Osteocyte (in vitro differentiated cells): ENCODE data around the gene LMBRD2. TPM values are rescaled to one million over a fixed set of nuclear protein-coding genes. Genes with fewer than 3 reads are reported as not detected.
"Not testable (repeated sequence)": the region's sequence is repeated elsewhere in the genome, so short reads cannot be mapped to it uniquely, and the experiment has no call there.

ENCODE experiments used
- DNase-seq: peaks from one replicate; pipeline ENCODE4 v3.0.0; 2021; ENCODE audit warnings: mixed read lengths; ENCODE audit not compliant: unreplicated experiment; ENCODE audit errors: extremely low spot score
- H3K27ac Mint-ChIP-seq: one replicate; pipeline ENCODE4 v1.8.0; 2021; ENCODE audit warnings: mild to moderate bottlenecking, mixed read lengths; ENCODE audit not compliant: unreplicated experiment
- H3K27me3 Mint-ChIP-seq: one replicate; pipeline ENCODE4 v1.8.0; 2021; ENCODE audit warnings: mixed read lengths; ENCODE audit not compliant: unreplicated experiment
- H3K36me3 Mint-ChIP-seq: one replicate; pipeline ENCODE4 v1.8.0; 2021; ENCODE audit warnings: mixed read lengths; ENCODE audit not compliant: unreplicated experiment
- H3K4me1 Mint-ChIP-seq: one replicate; pipeline ENCODE4 v1.8.0; 2021; ENCODE audit warnings: mixed read lengths; ENCODE audit not compliant: unreplicated experiment
- H3K4me3 Mint-ChIP-seq: one replicate; pipeline ENCODE4 v1.8.0; 2021; ENCODE audit warnings: mild to moderate bottlenecking, moderate library complexity, mixed read lengths; ENCODE audit not compliant: unreplicated experiment
- H3K9me3 Mint-ChIP-seq: one replicate; pipeline ENCODE4 v1.8.0; 2021; ENCODE audit warnings: mixed read lengths; ENCODE audit not compliant: unreplicated experiment
- total RNA-seq: library from RNA; stranded (reverse); gene quantifications from 2 replicates; pipeline ENCODE4 v1.2.1, GENCODE V29; 2021
- TF ChIP-seq, protein P1 (sequence below): fragments of 200-600 bp; sonication (generic); IDR thresholded peaks from 2 replicates; pipeline ENCODE4 v1.5.0; 2021; ENCODE audit warnings: antibody characterized with exemption, mild to moderate bottlenecking, moderate library complexity

The LMBRD2 gene
- total RNA-seq, 1 donor from 2014 or later = 8.2 TPM

GRCh38 chr5:36138900-36139683, 12.6 kb downstream of the LMBRD2 start:
- H3K36me3 Mint-ChIP-seq = peaks cover 24% of the 10 kb centered on the region
- H3K4me3 Mint-ChIP-seq = no peak overlapping the region
- H3K4me1 Mint-ChIP-seq = no peaks in the 10 kb centered on the region
- H3K27ac Mint-ChIP-seq = no peak overlapping the region
- TF ChIP-seq, protein P1, sequence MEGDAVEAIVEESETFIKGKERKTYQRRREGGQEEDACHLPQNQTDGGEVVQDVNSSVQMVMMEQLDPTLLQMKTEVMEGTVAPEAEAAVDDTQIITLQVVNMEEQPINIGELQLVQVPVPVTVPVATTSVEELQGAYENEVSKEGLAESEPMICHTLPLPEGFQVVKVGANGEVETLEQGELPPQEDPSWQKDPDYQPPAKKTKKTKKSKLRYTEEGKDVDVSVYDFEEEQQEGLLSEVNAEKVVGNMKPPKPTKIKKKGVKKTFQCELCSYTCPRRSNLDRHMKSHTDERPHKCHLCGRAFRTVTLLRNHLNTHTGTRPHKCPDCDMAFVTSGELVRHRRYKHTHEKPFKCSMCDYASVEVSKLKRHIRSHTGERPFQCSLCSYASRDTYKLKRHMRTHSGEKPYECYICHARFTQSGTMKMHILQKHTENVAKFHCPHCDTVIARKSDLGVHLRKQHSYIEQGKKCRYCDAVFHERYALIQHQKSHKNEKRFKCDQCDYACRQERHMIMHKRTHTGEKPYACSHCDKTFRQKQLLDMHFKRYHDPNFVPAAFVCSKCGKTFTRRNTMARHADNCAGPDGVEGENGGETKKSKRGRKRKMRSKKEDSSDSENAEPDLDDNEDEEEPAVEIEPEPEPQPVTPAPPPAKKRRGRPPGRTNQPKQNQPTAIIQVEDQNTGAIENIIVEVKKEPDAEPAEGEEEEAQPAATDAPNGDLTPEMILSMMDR = no peak
- DNase-seq = no peak
- H3K27me3 Mint-ChIP-seq = no peaks in the 10 kb centered on the region
- H3K9me3 Mint-ChIP-seq = no peaks in the 10 kb centered on the region

- Mint-ChIP-seq H3K36me3 (peaks cover 31% of the 10 kb centered on the region), H3K4me3 (no peak overlapping the region)
These were observed 15.1 kb downstream of the LMBRD2 start for GRCh38 chr5:36136581-36136980.

GRCh38 chr5:36135988-36136387, 15.7 kb downstream of the LMBRD2 start:
- Mint-ChIP-seq H3K27ac (no peak overlapping the region), H3K27me3 (no peaks in the 10 kb centered on the region), H3K4me1 (no peaks in the 10 kb centered on the region), H3K36me3 (peaks cover 32% of the 10 kb centered on the region), H3K4me3 (no peak overlapping the region), H3K9me3 (no peaks in the 10 kb centered on the region)
- DNase-seq = no peak
- TF ChIP-seq, protein P1 = no peak

More at GRCh38 chr5:36136581-36136980, 15.1 kb downstream of the LMBRD2 start:
- no peaks in the 10 kb centered on the region for H3K27me3 Mint-ChIP-seq
- H3K9me3 Mint-ChIP-seq = no peaks in the 10 kb centered on the region
- TF ChIP-seq, protein P1 = no peak
- H3K27ac Mint-ChIP-seq = no peak overlapping the region
- no peaks in the 10 kb centered on the region for H3K4me1 Mint-ChIP-seq
- DNase-seq = no peak

GRCh38 chr5:36133009-36133408, 18.7 kb downstream of the LMBRD2 start:
- not testable (repeated sequence) for DNase-seq, H3K27ac Mint-ChIP-seq, H3K27me3 Mint-ChIP-seq, H3K9me3 Mint-ChIP-seq, H3K4me3 Mint-ChIP-seq, H3K4me1 Mint-ChIP-seq
- H3K36me3 Mint-ChIP-seq = peaks cover 36% of the 10 kb centered on the region

GRCh38 chr5:36129666-36130065, 22.0 kb downstream of the LMBRD2 start:
- DNase-seq, H3K9me3 Mint-ChIP-seq, H3K4me1 Mint-ChIP-seq, H3K27me3 Mint-ChIP-seq, H3K27ac Mint-ChIP-seq, H3K4me3 Mint-ChIP-seq: not testable (repeated sequence)
- peaks cover 30% of the 10 kb centered on the region for H3K36me3 Mint-ChIP-seq

DNA sequence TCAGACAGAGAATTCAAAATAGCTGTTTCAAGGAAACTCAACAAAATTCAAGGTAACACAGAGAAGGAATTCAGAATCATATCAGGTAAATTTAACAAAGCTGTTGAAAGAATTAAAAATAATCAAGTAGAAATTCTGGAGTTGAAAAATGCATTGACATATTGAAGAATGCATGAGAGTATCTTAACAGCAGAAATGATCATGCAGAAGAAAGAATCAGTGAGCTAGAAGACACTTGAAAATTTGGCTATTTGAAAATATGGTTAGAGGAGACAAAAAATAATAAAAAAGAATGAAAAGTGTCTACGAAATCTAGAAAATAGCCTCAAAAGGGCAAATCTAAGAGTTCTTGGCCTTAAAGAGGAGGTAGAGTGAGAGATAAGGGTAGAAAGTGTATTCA, 22.9 kb downstream of the LMBRD2 start:
- H3K4me3 Mint-ChIP-seq = no peak overlapping the region
- TF ChIP-seq, protein P1 = no peak
- H3K27me3 Mint-ChIP-seq = no peaks in the 10 kb centered on the region
- no peak overlapping the region for H3K27ac Mint-ChIP-seq
- no peaks in the 10 kb centered on the region for H3K4me1 Mint-ChIP-seq
- peaks cover 10% of the 10 kb centered on the region for H3K9me3 Mint-ChIP-seq
- H3K36me3 Mint-ChIP-seq = peaks cover 30% of the 10 kb centered on the region
- no peak for DNase-seq
